WTC11 (cell line): ENCODE data around the gene CEBPB.

Source experiments
- CBFB ChIP-seq: sonication (generic); formaldehyde crosslinking; IDR thresholded peaks from 2 replicates; pipeline ENCODE4 v1.8.1; 2022; ENCODE audit warnings: mild to moderate bottlenecking, low read depth, missing genetic modification reagents
- CTCF ChIP-seq: fragments of 200-600 bp; IDR thresholded peaks from 2 replicates; pipeline ENCODE4 v1.8.0; 2022; ENCODE audit warnings: antibody characterized with exemption
- E2F4 ChIP-seq: sonication (generic); formaldehyde crosslinking; IDR thresholded peaks from 2 replicates; pipeline ENCODE4 v1.8.1; 2022; ENCODE audit warnings: low read depth, mild to moderate bottlenecking, moderate library complexity, missing genetic modification reagents, borderline replicate concordance
- E2F5 ChIP-seq: sonication (generic); formaldehyde crosslinking; IDR thresholded peaks from 2 replicates; pipeline ENCODE4 v1.8.1; 2022; ENCODE audit warnings: mild to moderate bottlenecking, moderate library complexity, missing genetic modification reagents
- ELF4 ChIP-seq: sonication (generic); formaldehyde crosslinking; IDR thresholded peaks from 2 replicates; pipeline ENCODE4 v1.8.1; 2022; ENCODE audit warnings: low read depth, mild to moderate bottlenecking, moderate library complexity, missing genetic modification reagents
- SP1 ChIP-seq: sonication (generic); formaldehyde crosslinking; conservative IDR thresholded peaks from 2 replicates; pipeline ENCODE4 v1.8.1; 2022; ENCODE audit warnings: missing genetic modification reagents

- no peak for TF ChIP-seq CTCF
- no peak for TF ChIP-seq SP1 (CRISPR knock-in tag)
- no peak for TF ChIP-seq ELF4 (CRISPR knock-in tag)
- TF ChIP-seq E2F5 (CRISPR knock-in tag): no peak
- TF ChIP-seq CBFB (CRISPR knock-in tag): no peak
- TF ChIP-seq E2F4 (CRISPR knock-in tag): no peak
Observed at GRCh38 chr20:50193836-50194421, 3.3 kb downstream of the CEBPB start.
